Erythroblast (primary cell): ENCODE measurements around the gene CCDC157.

Source experiments
- GATA1 ChIP-seq: IDR thresholded peaks from 2 replicates; pipeline ENCODE4 v1.6.1; 2011; ENCODE audit warnings: low read depth, mild to moderate bottlenecking, control low read depth, low read length, moderate library complexity
- POLR2A ChIP-seq: IDR thresholded peaks from 2 replicates; pipeline ENCODE4 v1.6.1; 2011; ENCODE audit warnings: mild to moderate bottlenecking, low read length

DNA sequence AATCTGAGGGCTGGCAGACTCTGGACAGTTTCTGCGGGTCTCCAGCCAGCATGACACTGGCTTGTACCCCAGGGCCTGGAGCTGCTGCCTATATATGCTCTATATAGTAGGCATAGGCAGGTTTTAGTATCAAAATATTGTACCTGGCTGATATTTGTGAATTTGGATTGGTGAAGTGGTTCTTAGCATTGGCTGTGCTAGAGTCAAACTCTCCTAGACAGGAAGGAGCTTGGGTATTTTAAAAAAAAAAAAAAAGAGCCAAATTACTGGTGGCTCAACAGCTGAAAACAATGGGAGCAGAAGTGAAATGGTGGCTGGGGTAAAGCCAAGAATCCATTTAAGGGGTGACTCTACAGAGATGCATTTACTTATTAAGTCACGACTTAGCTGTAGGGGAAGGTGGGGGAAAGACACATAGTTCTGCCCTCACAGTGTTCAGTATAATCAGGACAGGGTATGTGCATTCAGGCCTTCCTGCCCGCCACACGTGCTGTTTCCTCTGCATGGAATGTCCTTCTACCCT, 57.8 kb downstream of the CCDC157 start:
- TF ChIP-seq GATA1 = no peak
- TF ChIP-seq POLR2A = no peak
